GM19023 (cell line): ENCODE results near the gene CIAO3.
"Not testable (repeated sequence)": the region's sequence is repeated elsewhere in the genome, so short reads cannot be mapped to it uniquely, and the experiment has no call there.

ENCODE experiments used
- ATAC-seq: cut with Tn5 transposase; IDR thresholded peaks from one replicate; pipeline ENCODE4 v1.9.1; 2021; ENCODE audit warnings: mild to moderate bottlenecking, moderate library complexity; ENCODE audit not compliant: unreplicated experiment

The CIAO3 gene

GRCh38 chr16:776298-776697 is 35.5 kb upstream of the CIAO3 start:
- ATAC-seq: not testable (repeated sequence)

- ATAC-seq: no peak
Observed at GRCh38 chr16:775236-775796, 34.5 kb upstream of the CIAO3 start.

- no peak for ATAC-seq
Observed at GRCh38 chr16:774086-775001, 33.5 kb upstream of the CIAO3 start.

GRCh38 chr16:772959-773358 is 32.2 kb upstream of the CIAO3 start:
- no peak for ATAC-seq

GRCh38 chr16:770411-770810 is 29.6 kb upstream of the CIAO3 start:
- ATAC-seq: no peak

- ATAC-seq: no peak
Observed at GRCh38 chr16:769934-770333, 29.1 kb upstream of the CIAO3 start.

- ATAC-seq: no peak
Observed at GRCh38 chr16:769184-769784, 28.5 kb upstream of the CIAO3 start.

GRCh38 chr16:768428-768827 is 27.6 kb upstream of the CIAO3 start:
- ATAC-seq: no peak

- no peak for ATAC-seq
Observed at GRCh38 chr16:767743-768235, 27.0 kb upstream of the CIAO3 start.

GRCh38 chr16:766820-767640 is 26.2 kb upstream of the CIAO3 start:
- no peak for ATAC-seq

- no peak for ATAC-seq
Observed at GRCh38 chr16:766008-766819, 25.4 kb upstream of the CIAO3 start.

- no peak for ATAC-seq
Observed at GRCh38 chr16:765488-765865, 24.7 kb upstream of the CIAO3 start.

GRCh38 chr16:764848-765487 is 24.2 kb upstream of the CIAO3 start:
- no peak for ATAC-seq

GRCh38 chr16:764184-764750 is 23.5 kb upstream of the CIAO3 start:
- no peak for ATAC-seq

- no peak for ATAC-seq
Observed at GRCh38 chr16:763369-764183, 22.8 kb upstream of the CIAO3 start.

- ATAC-seq: no peak
Observed at GRCh38 chr16:762595-763268, 21.9 kb upstream of the CIAO3 start.

GRCh38 chr16:761625-762513 is 21.1 kb upstream of the CIAO3 start:
- ATAC-seq: no peak
